Right ventricle myocardium inferior (tissue), 1 donor: ENCODE results near the gene SEC23IP. TPM values are rescaled to one million over a fixed set of nuclear protein-coding genes. Genes with fewer than 3 reads are reported as not detected.

Experiments used
- ATAC-seq: fragments of 200-7000 bp; cut with Tn5 transposase; one replicate; pipeline ENCODE4 v1.9.1; 2020; ENCODE audit warnings: mild to moderate bottlenecking, moderate library complexity
- DNase-seq: peaks from one replicate; pipeline ENCODE4 v3.0.0; 2021; ENCODE audit errors: missing footprints
- intact Hi-C: fragments of 100-400 bp; cut with DNase I; formaldehyde crosslinking; loops from one replicate; pipeline ENCODE4 v1.11.0; 2022
- total RNA-seq: library from RNA; stranded (reverse); fragmentation: NEBNext Ultra II Directional; extraction: Animal tissue kit (Norgen Biotek cat#: 25700); gene quantifications from one replicate; pipeline ENCODE4 v1.2.1, GENCODE V29; 2021
- donor health status: DM: no; HTN: yes; CAD: no; lungs with severe emphysema.

SEC23IP gene
- total RNA-seq, 1 donor from 2014 or later = 23.5 TPM

DNA sequence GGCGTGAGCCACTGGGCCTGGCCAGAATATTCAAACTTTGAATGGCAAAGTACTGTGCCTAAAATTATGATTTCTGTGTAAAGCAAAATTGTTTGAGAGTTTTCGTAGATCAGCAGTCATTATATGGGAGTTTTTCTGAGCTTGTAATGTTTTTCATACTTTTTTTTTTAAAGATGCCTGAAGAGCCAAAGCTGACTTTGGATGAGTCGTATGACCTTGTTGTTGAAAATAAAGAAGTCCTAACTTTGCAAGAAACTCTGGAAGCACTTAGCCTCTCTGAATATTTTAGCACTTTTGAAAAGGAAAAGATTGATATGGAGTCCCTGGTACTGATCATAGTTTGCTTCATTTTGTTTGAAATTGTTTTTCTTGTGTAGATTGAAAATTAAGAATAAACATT lies 26.7 kb downstream of the SEC23IP start:
- DNase-seq (no peak), ATAC-seq (no peak)
- intact Hi-C loops = no loop called here

DNA sequence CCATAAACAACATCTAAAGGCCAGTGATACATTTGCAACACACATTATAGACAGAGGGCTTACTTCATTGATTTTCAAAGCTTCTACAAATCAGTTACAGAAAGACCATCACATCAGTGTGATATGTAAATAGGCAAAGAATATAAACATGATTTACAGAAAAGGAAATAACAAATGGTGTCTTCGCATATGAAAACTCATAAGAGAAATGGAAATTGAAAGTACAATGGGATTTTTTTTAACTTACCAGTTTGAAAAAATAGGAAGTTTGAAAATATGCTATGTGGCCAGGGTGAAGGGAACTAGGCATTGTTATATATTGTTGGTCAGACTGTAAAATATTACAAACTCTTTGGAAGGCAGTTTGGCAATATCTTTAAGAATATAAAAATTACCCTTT lies 27.3 kb downstream of the SEC23IP start:
- no peak for ATAC-seq
- intact Hi-C loops = no loop called here
- no peak for DNase-seq

DNA sequence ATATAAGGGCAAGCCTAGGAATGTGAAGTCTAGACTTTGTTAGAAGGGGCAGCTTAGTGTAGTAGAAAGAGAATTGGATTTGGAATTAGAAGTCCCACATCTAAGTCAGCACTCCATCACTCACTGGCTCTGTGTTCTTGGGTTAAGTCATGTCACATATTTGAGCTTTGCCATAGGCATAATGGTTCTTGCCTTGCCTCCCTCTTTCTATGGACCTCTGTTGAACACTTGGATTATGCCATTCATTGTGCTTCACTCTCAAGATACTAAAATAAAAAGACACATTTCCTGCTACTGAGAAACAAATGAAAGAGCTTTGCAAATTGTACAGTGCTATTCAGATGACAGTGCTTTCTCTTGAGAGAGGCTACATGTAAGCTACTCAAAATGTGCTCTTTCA lies 35.9 kb downstream of the SEC23IP start:
- intact Hi-C loops = no loop called here
- no peak for ATAC-seq
- DNase-seq = no peak

DNA sequence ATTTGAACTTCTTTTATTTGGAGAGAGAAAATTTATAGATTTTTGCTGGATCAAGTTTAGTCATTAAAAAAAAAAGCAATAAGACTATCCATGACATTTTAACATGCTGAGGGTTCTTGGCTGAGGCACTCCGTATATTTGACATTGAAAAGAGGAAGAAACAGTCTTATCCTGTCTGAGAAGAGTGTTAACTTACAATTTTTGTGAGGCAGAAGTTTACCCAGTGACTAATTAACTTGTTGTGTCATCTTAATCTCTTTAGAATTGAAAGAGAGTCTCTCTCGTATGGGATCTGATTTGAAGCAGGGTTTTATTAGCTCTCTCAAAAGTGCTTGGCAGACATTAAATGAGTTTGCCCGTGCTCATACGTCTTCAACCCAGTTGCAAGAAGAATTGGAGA lies 39.3 kb downstream of the SEC23IP start:
- ATAC-seq (no peak), DNase-seq (no peak)
- intact Hi-C loops = no loop called here

DNA sequence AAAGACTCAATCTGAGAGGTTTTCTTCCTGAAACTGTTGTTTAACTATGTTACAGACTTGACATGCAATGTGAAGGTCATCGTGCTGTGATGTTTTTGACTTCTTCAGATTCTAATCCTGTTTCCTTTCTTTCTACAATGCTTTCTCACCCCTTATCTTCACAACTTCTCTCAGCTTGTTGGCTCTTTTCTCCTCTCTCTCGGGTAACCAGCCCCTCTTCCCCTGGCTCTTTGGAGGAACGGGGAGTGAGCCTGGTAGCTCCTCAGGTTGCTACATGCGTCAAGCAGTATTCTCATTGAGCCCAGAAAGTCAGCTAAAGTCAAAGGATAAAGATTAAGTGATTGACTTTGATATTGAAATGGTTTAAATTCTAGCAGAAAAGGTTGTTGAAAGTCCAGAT lies 40.1 kb downstream of the SEC23IP start:
- intact Hi-C loops = no loop called here
- ATAC-seq (no peak), DNase-seq (no peak)

DNA sequence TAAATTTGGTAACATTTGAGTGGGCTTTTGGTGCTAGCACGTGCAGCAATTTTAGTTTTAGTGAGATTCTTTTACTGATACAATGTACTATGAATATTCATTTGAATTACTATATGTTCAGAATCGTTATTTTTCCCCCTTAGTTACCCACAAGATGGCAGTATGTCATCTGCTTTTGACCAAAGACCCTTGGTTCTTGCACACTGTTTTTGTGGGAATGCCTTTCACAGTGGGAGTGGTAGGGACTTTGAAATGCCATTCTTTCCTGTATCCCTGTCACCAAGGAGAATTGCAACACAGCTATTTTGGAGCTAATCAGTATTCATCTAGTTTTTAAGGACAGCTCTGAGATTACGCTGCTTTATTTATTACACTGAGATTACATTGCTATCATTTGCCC lies 40.6 kb downstream of the SEC23IP start:
- DNase-seq (no peak), ATAC-seq (no peak)
- intact Hi-C loops = no loop called here

DNA sequence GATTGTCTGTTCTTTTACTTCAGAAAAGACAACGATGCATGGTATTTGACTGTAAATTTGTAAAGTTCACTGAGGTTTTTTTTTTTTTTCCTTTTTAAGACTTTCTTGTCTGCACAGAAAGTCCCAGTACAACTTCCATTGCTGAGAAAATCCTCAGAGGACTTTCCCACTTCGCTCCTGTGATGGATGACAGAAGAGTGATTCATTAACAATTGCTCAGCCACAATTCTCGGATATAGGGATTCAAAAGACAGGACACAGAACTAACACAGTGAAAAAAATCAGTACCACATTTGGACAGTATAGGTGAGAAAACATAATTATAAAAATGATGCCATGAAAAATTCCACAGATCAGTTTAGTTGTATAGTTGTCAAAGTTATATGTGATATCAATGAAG lies 48.0 kb downstream of the SEC23IP start:
- DNase-seq = no peak
- ATAC-seq = no peak
- intact Hi-C loops = no loop called here

DNA sequence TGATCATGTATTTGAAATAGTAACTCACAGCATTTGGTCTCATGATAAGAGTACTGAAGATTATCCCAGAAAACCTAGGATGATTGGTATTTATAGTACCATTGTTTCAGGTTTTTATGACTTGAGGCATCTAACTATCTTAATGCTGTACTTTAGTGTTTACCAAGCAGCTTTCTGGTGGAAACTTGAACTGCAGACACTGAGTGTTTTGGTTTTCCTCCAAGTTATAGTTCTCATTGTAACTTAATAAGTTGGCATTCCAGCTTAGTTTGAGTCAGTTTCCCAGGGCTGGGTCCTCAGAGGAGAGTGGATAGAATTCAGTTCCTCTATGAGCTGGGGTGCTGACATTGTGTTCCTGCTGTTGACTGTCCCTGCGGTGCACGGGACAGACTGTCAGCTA lies 50.4 kb downstream of the SEC23IP start:
- DNase-seq (no peak), ATAC-seq (no peak)
- intact Hi-C loops = no loop called here

DNA sequence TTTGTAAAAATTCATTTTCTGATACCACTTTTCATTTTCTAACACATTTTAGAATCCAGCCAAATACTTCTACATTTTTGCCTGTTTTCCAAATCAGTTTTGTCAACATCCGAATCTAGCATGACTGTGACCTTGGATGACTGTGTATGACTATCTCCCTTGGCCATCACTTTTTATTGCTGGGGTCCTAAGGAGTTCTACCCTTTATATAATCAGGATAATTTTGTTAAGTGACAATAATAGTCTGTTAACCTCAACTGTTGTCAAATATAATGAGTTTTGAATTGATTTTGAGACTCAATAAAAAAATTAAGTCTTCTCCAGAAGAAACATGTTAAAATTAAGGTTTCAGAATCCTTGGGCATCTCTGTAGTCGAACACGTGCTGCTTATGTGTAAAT lies 53.3 kb downstream of the SEC23IP start:
- intact Hi-C loops = no loop called here
- DNase-seq (no peak), ATAC-seq (no peak)

DNA sequence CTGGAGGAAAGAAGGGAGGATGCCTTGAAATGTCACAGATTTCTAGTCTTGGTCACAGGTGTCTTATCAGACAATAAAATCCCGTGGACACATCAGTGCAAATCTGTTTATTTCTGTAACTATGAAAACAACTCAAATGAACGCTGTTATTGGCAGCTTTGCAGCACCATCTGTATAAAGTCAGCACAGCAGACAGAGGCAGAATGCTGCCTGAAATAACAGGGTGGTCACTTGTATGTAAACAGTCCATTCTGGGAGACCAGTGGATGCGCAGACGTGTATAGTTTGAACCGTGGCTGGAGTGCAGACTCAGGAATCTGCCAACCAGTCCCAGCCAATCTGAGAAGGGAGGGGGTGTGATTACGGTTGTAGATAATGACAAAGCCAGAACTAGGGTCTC lies 54.8 kb downstream of the SEC23IP start:
- no peak for ATAC-seq
- DNase-seq = no peak
- intact Hi-C loops = no loop called here

DNA sequence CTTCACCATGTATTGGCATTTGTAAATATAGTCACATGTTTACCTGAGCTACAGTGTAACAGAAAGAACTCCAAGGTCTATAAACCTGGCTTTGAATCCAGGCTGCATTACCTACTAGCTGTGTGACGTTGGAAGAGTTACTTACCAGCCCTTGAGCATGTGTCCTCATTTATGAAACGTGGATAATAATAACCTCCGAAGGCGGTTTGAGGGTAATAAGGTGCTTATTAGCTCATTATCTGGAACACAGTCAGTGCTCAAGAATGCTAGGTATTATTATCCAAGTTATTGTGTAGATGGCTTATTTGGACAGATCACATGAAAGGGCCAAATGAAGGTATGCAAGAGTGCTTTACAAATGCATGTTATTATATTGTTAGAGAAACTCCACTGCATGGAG lies 64.9 kb downstream of the SEC23IP start:
- DNase-seq (no peak), ATAC-seq (no peak)
- intact Hi-C loops = no loop called here

DNA sequence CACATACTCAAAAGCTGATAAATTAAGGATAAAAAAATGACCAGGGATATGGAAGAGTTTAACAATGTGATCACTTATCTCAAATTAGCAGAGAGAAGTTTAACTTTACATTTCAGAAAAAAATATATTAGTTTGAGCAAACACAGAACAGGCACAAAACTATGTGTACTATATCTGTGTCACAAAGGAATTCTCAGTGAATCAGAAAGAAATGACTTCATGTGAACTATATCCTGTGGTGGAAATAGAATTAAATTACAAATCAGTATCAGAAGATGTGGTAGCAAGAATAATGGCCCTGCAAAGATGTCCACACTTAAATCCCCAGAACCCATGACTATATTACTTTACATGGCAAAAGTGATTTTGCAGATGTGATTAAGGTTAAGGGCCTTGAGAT lies 70.3 kb downstream of the SEC23IP start:
- DNase-seq (no peak), ATAC-seq (no peak)
- intact Hi-C loops = no loop called here

DNA sequence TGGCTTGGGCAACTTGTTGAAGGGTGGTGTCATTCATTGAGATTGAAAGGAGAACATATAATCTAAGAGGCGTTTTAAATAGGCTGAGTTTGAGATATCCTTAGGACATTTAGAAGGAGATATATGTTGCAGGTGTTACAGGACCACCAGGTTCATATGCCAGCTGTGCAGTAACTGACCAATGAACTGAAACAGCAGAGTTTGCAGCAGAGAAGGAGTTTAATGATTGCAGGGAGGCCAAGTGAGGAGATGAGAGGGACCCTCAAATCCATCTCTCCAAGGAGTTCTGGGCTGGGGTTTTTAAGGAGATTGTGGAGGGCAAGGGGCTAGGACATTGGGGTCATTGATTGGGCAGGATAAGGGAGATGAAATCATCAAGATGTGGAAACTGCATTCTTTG lies 74.5 kb downstream of the SEC23IP start:
- intact Hi-C loops = no loop called here
- ATAC-seq = no peak

DNA sequence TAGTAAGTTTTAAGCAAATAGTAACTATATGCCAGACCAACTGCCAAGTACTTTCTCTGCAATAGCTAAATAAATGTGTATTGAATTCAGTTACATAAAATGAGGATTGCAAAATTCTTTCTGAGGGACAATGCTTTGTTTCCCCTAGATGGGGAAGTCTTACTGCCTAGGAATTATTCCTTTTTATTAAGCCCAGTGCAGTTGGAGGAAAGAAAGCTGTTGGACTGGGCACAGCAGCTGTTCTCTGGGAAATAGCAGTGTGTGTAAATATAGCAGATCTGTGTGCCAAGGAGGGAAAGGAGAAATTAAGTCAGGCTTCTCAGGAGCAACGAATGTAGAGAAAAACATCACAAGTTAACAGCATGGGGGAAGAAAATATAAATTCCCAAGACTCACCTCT lies 77.1 kb downstream of the SEC23IP start:
- DNase-seq = no peak
- intact Hi-C loops = no loop called here
- ATAC-seq = no peak

More for the DNA sequence above, 74.5 kb downstream of the SEC23IP start:
- DNase-seq = no peak

DNA sequence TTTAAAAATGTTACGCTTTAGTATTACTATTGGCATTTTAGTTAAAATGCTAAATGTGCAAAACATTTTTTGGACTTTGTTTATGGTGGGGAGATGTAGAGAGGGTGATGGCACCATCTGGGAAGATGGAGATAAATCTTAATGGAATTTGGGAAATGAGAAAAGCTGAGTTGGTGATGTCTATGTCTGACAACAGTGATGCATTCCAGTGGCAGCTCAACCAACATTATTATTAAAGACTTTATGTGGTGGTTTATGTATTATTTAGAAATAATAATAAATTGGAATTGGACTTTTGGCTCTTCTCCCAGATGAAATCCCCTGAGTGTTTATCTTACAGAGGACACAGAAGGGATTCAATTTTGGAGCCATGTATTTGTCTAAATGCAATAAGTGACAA lies 77.6 kb downstream of the SEC23IP start:
- ATAC-seq = no peak
- intact Hi-C loops = no loop called here
- no peak for DNase-seq

DNA sequence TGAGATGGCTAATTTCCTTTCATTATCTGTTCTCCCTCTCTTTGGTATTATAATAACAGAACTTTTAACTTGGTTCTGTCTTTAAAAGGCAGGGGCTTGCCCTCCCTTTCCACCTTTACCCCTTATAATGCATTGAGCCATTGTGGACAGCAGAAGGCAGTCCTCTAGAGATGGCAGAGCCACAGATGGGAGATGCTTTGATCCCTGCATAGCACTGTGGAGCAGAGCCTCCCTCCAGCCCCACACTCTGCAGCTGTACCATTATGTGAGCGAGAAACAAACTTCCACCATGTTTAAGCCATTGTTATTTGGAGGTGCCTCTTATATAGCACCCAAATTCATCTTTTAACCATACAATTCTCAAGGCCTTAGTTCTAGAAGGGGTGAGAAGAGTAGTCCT lies 78.4 kb downstream of the SEC23IP start:
- DNase-seq (no peak), ATAC-seq (no peak)
- intact Hi-C loops = no loop called here

DNA sequence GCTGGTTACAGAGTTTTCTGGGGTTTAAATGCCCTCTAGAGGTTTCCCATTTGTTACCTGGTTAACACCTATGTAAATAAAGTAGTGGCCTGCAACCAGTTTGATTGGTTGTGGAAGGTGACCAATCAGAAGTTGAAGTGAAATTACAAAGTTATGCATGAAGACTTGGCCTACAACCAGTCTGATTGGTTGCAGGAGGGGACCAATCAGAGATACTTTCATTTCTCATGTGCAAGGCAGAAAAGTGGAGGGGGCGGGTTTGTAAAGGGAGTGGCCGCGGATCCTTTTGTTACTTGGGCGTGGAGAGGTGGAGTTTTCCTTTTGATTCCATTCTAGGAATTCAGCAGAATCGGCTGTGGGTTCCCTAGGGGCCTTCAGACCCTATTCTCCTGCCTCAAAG lies 80.8 kb downstream of the SEC23IP start:
- no peak for DNase-seq

DNA sequence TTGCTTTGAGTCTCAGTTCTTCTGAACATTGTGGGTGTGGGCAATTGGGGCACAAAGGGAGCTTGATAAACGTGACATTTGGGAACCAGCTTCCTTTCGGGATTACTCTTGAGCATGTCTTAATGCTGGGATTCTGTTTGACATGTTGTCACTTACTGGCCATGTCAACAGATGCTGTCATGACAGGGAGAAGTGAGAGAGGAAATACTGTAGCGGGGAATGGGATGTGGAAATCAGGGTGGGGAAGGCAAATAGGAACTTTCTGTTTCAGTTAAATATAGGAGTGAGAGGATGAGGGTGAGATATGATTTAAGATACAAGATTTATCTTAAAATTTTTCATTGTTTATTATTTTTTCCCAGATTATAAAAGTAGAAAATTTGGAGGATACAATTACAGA lies 83.9 kb downstream of the SEC23IP start:
- no peak for ATAC-seq
- intact Hi-C loops = no loop called here

More for the DNA sequence above, 80.8 kb downstream of the SEC23IP start:
- intact Hi-C loops = no loop called here
- ATAC-seq = no peak

DNA sequence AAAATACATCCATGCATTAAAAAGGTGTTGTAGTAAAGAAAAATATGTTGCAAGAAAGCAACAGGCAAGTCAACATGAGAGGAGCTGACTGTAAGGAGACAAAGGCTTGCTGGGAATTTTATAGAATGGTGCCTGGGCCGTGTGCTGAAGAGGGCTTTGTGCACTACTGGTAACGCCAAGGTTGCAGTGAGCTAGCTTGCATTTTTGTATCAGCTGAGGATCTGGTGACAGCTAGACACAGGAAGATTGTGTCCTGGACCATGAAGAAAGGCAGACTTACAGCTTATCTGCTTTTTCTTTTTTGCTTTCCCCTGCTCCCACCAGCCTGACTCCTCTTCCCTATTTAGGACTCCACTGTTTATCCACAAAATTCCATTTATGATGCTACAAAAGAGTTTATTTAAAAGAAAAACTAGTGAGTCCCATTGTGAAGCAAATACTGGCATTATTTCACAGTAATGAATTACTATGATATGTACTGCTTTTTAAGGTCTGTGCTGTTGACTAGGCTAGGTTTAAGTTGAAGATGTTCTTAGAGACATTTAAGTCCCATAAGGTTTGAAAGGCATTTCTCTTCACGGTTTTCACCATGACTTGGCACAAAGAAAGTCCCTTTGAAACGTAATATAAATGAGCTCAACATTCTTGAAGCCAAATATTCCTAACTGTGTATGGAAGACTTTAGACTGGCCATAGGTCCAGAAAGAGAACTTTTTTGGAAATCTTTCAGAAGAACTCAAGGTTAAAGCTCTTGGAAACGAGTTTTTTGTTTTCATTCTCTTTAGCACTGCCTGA lies 88.6 kb downstream of the SEC23IP start:
- ATAC-seq (no peak), DNase-seq (no peak)
- intact Hi-C loops = no loop called here

More for the DNA sequence above, 83.9 kb downstream of the SEC23IP start:
- DNase-seq = no peak

DNA sequence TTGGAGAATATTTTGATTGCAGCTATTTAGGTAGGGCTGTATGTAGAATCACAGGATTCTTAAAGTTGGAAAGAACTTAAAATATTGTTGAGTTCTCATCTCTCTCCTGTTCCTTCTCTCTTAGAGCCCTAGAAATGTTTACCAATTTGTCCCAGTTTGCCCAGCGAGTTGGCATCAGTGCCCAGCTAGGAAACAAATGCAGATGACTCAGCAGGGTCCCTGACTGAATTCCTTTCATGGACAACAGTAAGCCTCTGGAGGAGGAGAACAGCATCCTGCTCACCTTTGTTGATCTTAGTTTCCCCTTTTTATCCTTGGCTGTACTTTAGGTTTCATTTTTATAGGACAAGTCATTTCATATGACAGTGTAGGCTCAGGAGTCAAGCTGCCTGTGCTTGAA lies 89.3 kb downstream of the SEC23IP start:
- DNase-seq = no peak
- ATAC-seq = no peak
- intact Hi-C loops = no loop called here

DNA sequence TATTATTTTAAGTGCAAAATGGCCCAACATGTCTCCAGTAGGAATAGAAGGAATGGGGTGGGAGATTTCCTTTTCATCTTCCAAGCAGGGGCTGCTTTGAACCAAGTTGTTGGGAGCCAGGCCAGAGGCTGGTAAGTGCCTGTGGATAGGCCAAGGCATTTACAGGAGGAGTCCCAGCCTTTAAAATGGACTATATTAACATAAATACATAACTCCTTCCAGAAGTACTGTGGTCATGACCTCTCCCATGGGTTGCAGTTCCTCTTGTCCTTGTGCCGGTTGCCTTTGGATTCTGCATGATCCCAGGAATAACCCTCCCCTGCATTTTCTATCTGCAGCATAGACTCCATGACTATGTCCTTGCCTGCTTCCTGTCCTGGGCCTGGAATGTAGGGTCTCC lies 95.8 kb downstream of the SEC23IP start:
- ATAC-seq (no peak), DNase-seq (no peak)
- intact Hi-C loops = no loop called here
